ENCODE data around the gene PITX2.

DNA sequence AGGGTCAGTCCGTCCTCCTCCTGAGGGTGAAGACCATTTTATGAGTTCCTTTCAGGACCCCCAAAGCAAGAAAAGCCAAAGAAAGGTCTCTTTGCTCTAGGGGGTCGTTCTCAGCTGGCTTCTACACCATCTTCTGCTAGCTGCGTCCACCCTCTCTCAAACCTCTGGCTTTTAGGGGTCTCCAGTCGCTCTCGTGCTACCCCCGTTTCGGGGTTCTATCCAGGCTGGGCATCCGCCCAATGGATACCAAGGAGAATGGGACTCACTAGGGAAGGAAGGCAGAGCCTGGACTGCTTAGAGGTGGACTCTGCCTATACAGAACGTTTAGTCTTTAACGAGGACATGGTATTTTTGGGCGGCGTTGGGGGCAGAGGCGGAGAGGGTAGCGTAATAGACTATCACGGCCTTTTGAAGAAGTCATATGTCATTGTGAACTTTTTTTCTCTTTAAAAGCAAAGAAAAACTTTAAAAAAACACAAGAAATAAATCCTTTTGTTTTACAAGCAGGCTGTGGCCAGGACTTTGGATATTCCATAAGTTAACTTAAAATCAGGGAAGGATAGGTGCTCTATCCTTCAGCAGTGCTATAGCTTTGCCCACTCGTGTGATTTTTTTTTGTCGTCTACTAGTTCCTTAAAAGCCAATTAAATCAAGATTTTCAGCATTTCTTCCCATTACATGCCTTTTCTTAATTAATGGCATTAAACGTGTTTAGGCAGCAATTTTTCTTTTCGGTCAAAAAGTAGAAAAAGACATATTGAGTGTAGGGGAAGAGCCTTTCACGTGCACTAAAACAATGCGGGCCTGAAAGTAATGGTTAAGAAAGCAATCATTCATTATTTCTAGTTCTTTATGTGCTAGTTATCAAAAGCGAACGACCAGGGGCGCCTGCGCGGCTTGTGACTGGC is 7.2 kb upstream of the PITX2 start:
- no peak for TF ChIP-seq POLR2AphosphoS5 (IDR thresholded peaks at IDR 0.05)
- no peak for TF ChIP-seq CTCF (IDR thresholded peaks at IDR 0.05)
- no peak for TF ChIP-seq POLR2A (IDR thresholded peaks at IDR 0.05)
- TF ChIP-seq EP300 (IDR thresholded peaks at IDR 0.05; ENCODE audit: low read depth), result no peak

Measured in transverse colon (tissue), 4 donors.